Endothelial cell of umbilical vein (primary cell): Measurements from ENCODE around the gene RGPD6. TPM values are rescaled to one million over a fixed set of nuclear protein-coding genes. Genes with fewer than 3 reads are reported as not detected.
"Not testable (repeated sequence)": the region's sequence is repeated elsewhere in the genome, so short reads cannot be mapped to it uniquely, and the experiment has no call there.

Experiments used
- BruUV-seq: library from RNA; stranded (reverse); fragments of 400-500 nt; replicated peaks from 2 replicates; lab custom pipeline; 2021; lab: Mats Ljungman, UMichigan
- CTCF ChIA-PET: fragments of 300-600, 350-600 bp; sonication (Branson Sonifier 250); formaldehyde crosslinking; loops from one replicate; lab custom pipeline; 2021; ENCODE audit warnings: antibody characterized with exemption, inconsistent platforms; lab: Charles Lee
- POLR2A ChIA-PET: fragments of 300-600, 350-600 bp; sonication (Branson Sonifier 250); formaldehyde crosslinking; loops from one replicate; lab custom pipeline; 2021; ENCODE audit warnings: antibody characterized with exemption, inconsistent platforms; lab: Charles Lee
- DNase-seq: peaks from one replicate; pipeline ENCODE4 v3.0.0-alpha.2; 2011; ENCODE audit warnings: low read depth, low spot score
- FAIRE-seq: peaks from 2 replicates; lab custom pipeline; 2011; peaks lifted over from hg19 to GRCh38; lab: Jason Lieb, UNC
- H2AFZ ChIP-seq: 2 replicates; pipeline ENCODE4 v1.6.0; 2012; ENCODE audit warnings: low read depth, low read length, control low read depth, inconsistent platforms
- H3K27ac ChIP-seq: 2 replicates; pipeline ENCODE4 v1.5.1; 2011; ENCODE audit warnings: low read depth, mild to moderate bottlenecking, control low read depth, low read length, moderate library complexity; ENCODE audit not compliant: insufficient read depth
- H3K27me3 ChIP-seq, 2 experiments: 2 replicates each; pipeline versions ENCODE4 v1.6.0 to v1.6.1; 2011; ENCODE audit warnings: low read length in 2 of 2, mixed read lengths in 1 of 2; ENCODE audit not compliant: control insufficient read depth in 2 of 2, insufficient read depth in 2 of 2
- H3K36me3 ChIP-seq, 2 experiments: 2 replicates in 1 of 2; 3 replicates in 1 of 2; pipeline ENCODE4 v1.5.1; 2011; ENCODE audit warnings: low read length in 2 of 2, mild to moderate bottlenecking in 1 of 2, moderate library complexity in 1 of 2; ENCODE audit not compliant: control insufficient read depth in 2 of 2, insufficient read depth in 2 of 2; ENCODE audit errors: extremely low read depth in 1 of 2
- H3K4me1 ChIP-seq: 3 replicates; pipeline ENCODE4 v1.5.1; 2011; ENCODE audit warnings: mild to moderate bottlenecking, low read length; ENCODE audit not compliant: control insufficient read depth, insufficient read depth; ENCODE audit errors: extremely low read depth
- H3K4me2 ChIP-seq: 2 replicates; pipeline ENCODE4 v1.6.1; 2011; ENCODE audit warnings: low read length, control low read depth, mixed read lengths; ENCODE audit not compliant: insufficient read depth
- H3K4me3 ChIP-seq, 3 experiments: fragments of 200-600 bp in 1 of 3; sonication (generic), shearing (Covaris generic) in 1 of 3; replicated peaks in 1 of 3; 2 replicates each; pipeline ENCODE4 v1.5.1; 2011 to 2016; ENCODE audit warnings: control low read depth in 3 of 3, low read length in 3 of 3, mild to moderate bottlenecking in 2 of 3, inconsistent platforms in 1 of 3, low read depth in 1 of 3, moderate library complexity in 1 of 3; ENCODE audit not compliant: insufficient read depth in 1 of 3
- H3K79me2 ChIP-seq: 2 replicates; pipeline ENCODE4 v1.6.0; 2012; ENCODE audit warnings: low read length, inconsistent platforms; ENCODE audit not compliant: control insufficient read depth, insufficient read depth
- H3K9ac ChIP-seq: replicated peaks from 2 replicates; pipeline ENCODE3; 2011; ENCODE audit warnings: low read length, control low read depth; ENCODE audit not compliant: insufficient read depth; ENCODE audit errors: extremely low read depth
- H3K9me1 ChIP-seq: replicated peaks from 3 replicates; pipeline ENCODE4 v1.6.0; 2011; ENCODE audit warnings: mild to moderate bottlenecking, low read length; ENCODE audit not compliant: control insufficient read depth, insufficient read depth; ENCODE audit errors: extremely low read depth
- H3K9me3 ChIP-seq: replicated peaks from 2 replicates; pipeline ENCODE4 v1.5.1; 2012; ENCODE audit warnings: low read length, inconsistent platforms; ENCODE audit not compliant: control insufficient read depth, insufficient read depth
- H4K20me1 ChIP-seq: replicated peaks from 2 replicates; pipeline ENCODE3; 2011; ENCODE audit warnings: mild to moderate bottlenecking, low read length; ENCODE audit not compliant: control insufficient read depth, insufficient read depth; ENCODE audit errors: extremely low read depth
- dilution Hi-C: fragments of 300-500 bp; cut with MboI; formaldehyde crosslinking; loops from one replicate; pipeline ENCODE4 v1.15.0; 2019; ENCODE audit warnings: low sequenced_read_pairs; ENCODE audit not compliant: extremely low pct_ligation_motif_present
- intact Hi-C: fragments of 100-400 bp; cut with micrococcal nuclease; formaldehyde crosslinking; loops from one replicate; pipeline ENCODE4 v1.10.0; 2022
- polyA plus RNA-seq, 4 experiments: library from polyadenylated mRNA; depleted of rRNA in 3 of 4; stranded (reverse) in 3 of 4; unstranded in 1 of 4; fragments of >200 nt; gene quantifications; 2 replicates each; pipeline versions ENCODE4 v1.2.1 to v1.2.3, GENCODE V29; 2011 to 2012; ENCODE audit warnings: missing spikeins in 1 of 4
- total RNA-seq: library from RNA; stranded (reverse); gene quantifications from 2 replicates; pipeline ENCODE4 v1.2.3, GENCODE V29; 2021

RGPD6 gene
- total and polyA plus RNA-seq, 2 donors (not counting 3 experiments of a cell fraction or from before 2014, with no cell fraction given): 6.0 to 21.0 TPM

DNA sequence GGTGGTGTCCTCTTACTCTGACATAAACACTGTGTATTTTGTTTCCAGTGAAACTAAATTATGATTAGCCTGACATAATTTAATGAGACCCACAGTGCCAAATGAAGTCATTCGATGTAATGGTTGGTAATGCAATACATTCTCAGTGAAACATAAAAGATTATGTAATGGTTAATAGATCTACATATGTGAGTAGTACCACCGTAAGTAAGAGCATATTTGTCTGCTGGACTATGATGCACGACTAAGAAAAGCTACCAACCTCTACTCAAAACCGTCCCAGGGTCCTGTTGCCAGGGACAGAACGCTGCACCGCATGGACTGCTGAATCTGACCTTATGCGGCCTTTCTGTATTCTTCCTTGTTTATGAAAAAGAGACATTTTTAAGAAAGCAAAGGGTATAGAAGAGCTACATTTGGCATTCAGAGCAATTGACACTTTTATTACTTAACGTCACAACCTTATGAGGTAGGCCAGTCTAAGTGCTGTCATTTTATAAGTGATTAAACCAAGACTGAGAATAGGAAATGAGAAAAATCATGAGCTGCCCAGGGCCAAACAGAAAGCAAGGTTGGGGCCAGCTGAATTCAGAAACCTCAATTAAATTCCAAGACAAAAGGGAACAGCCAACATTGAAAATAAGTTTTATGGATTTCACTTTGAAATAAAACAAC lies 27.0 kb upstream of the RGPD6 start:
- POLR2A ChIA-PET, CTCF ChIA-PET, dilution Hi-C loops: not testable (repeated sequence)

GRCh38 chr2:110602139-110602538 lies 25.1 kb upstream of the RGPD6 start:
- POLR2A ChIA-PET, H3K27ac ChIP-seq, FAIRE-seq, intact Hi-C loops, H4K20me1 ChIP-seq, H3K9me3 ChIP-seq, H3K36me3 ChIP-seq, dilution Hi-C loops, H3K9me1 ChIP-seq, DNase-seq, H3K4me3 ChIP-seq, H3K9ac ChIP-seq, H3K4me1 ChIP-seq, H3K4me2 ChIP-seq, H3K79me2 ChIP-seq, H3K27me3 ChIP-seq, CTCF ChIA-PET, H2AFZ ChIP-seq, BruUV-seq: not testable (repeated sequence)

More for the DNA sequence above, 27.0 kb upstream of the RGPD6 start:
- intact Hi-C loops, H3K36me3 ChIP-seq, H3K4me2 ChIP-seq, H3K9ac ChIP-seq, DNase-seq, FAIRE-seq, H2AFZ ChIP-seq, H3K4me3 ChIP-seq, H4K20me1 ChIP-seq, H3K9me1 ChIP-seq, H3K27me3 ChIP-seq, BruUV-seq, H3K9me3 ChIP-seq, H3K79me2 ChIP-seq, H3K27ac ChIP-seq, H3K4me1 ChIP-seq: not testable (repeated sequence)

GRCh38 chr2:110591973-110592372 lies 15.0 kb upstream of the RGPD6 start:
- H3K4me3 ChIP-seq, H2AFZ ChIP-seq, POLR2A ChIA-PET, H3K9me1 ChIP-seq, FAIRE-seq, dilution Hi-C loops, intact Hi-C loops, H3K4me1 ChIP-seq, BruUV-seq, H3K36me3 ChIP-seq, H3K27ac ChIP-seq, H3K9ac ChIP-seq, H3K4me2 ChIP-seq, H4K20me1 ChIP-seq, H3K79me2 ChIP-seq, CTCF ChIA-PET, DNase-seq, H3K9me3 ChIP-seq, H3K27me3 ChIP-seq: not testable (repeated sequence)

DNA sequence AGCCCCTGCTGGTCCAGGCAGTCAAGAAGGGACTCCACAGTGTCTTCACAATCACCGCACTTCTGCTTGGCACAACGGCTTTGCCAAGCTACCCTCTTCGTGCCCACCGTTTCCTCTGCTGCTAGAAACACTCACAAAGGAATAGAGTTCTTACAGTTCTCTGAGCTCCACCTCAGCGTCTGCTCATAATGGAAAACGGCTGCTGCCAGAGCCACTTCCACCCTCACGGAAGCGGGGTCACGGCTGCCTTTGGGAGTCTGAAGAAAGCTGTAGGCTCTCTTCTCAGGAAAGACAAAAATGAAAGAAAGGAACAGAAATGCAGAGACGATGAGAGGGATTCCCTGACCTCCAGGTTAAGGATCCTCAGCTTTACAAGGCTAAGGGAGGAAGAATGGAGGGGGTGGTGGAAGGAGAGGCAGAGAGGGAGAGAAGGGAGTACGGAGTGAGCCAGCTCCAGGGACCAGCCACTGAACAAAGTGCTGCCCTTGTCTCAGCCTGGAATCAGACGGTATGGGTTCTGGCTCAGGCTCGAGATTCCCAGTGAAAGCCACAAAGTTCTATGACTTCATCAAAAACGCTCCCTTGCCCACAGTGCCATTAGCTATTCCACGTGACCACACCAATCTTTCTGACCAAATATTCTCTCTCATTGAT lies 12.8 kb upstream of the RGPD6 start:
- H3K36me3 ChIP-seq, H3K9me1 ChIP-seq, CTCF ChIA-PET, BruUV-seq, H3K79me2 ChIP-seq, H3K27me3 ChIP-seq, H3K9ac ChIP-seq, FAIRE-seq, H3K4me1 ChIP-seq, POLR2A ChIA-PET, intact Hi-C loops, H2AFZ ChIP-seq, H3K9me3 ChIP-seq, DNase-seq, H3K4me2 ChIP-seq, H3K27ac ChIP-seq, dilution Hi-C loops, H3K4me3 ChIP-seq, H4K20me1 ChIP-seq: not testable (repeated sequence)
